Medulla oblongata (tissue), 1 donor: ENCODE results near the gene HNRNPA3.
"Not testable (repeated sequence)": the region's sequence is repeated elsewhere in the genome, so short reads cannot be mapped to it uniquely, and the experiment has no call there.

Experiments
- DNase-seq: peaks from one replicate; pipeline ENCODE4 v3.0.0-alpha.2; 2015; ENCODE audit errors: extremely low spot score

Gene HNRNPA3

GRCh38 chr2:177232098-177232704 is 19.6 kb downstream of the HNRNPA3 start:
- no peak for DNase-seq

GRCh38 chr2:177234267-177234666 is 21.7 kb downstream of the HNRNPA3 start:
- no peak for DNase-seq

GRCh38 chr2:177235855-177236437 is 23.4 kb downstream of the HNRNPA3 start:
- DNase-seq: no peak

- no peak for DNase-seq
These were observed 25.3 kb downstream of the HNRNPA3 start for GRCh38 chr2:177237932-177238331.

GRCh38 chr2:177239053-177239452 is 26.5 kb downstream of the HNRNPA3 start:
- no peak for DNase-seq

GRCh38 chr2:177239932-177240630 is 27.5 kb downstream of the HNRNPA3 start:
- DNase-seq: peak; percentile 96

GRCh38 chr2:177241711-177242120 is 29.1 kb downstream of the HNRNPA3 start:
- no peak for DNase-seq

GRCh38 chr2:177242121-177242987 is 29.8 kb downstream of the HNRNPA3 start:
- DNase-seq: no peak

- DNase-seq: no peak
These were observed 30.5 kb downstream of the HNRNPA3 start for GRCh38 chr2:177243073-177243472.

- DNase-seq: no peak
These were observed 30.9 kb downstream of the HNRNPA3 start for GRCh38 chr2:177243476-177243875.

- DNase-seq: no peak
These were observed 31.7 kb downstream of the HNRNPA3 start for GRCh38 chr2:177244244-177244771.

GRCh38 chr2:177245010-177245422 is 32.4 kb downstream of the HNRNPA3 start:
- no peak for DNase-seq

- DNase-seq: no peak
These were observed 33.4 kb downstream of the HNRNPA3 start for GRCh38 chr2:177246000-177246399.

- DNase-seq: not testable (repeated sequence)
These were observed 34.0 kb downstream of the HNRNPA3 start for GRCh38 chr2:177246523-177247030.

- no peak for DNase-seq
These were observed 35.2 kb downstream of the HNRNPA3 start for GRCh38 chr2:177247693-177248262.

- DNase-seq: no peak
These were observed 36.4 kb downstream of the HNRNPA3 start for GRCh38 chr2:177249038-177249437.

- no peak for DNase-seq
These were observed 37.9 kb downstream of the HNRNPA3 start for GRCh38 chr2:177250461-177250860.

GRCh38 chr2:177251165-177251542 is 38.6 kb downstream of the HNRNPA3 start:
- no peak for DNase-seq

- DNase-seq: no peak
These were observed 40.4 kb downstream of the HNRNPA3 start for GRCh38 chr2:177252808-177253531.

GRCh38 chr2:177253704-177254103 is 41.1 kb downstream of the HNRNPA3 start:
- no peak for DNase-seq
